HepG2 (cell line): ENCODE results near the gene MIDN. TPM values are rescaled to one million over a fixed set of nuclear protein-coding genes. Genes with fewer than 3 reads are reported as not detected.

Experiments used
- ARID3A ChIP-seq: IDR thresholded peaks from 2 replicates; pipeline ENCODE4 v1.6.1; 2012; ENCODE audit warnings: low read depth, low read length, improper control_type of control experiment
- FOXA1 ChIP-seq, 2 experiments: fragments of 450-650 bp in 1 of 2; sonication (generic) in 1 of 2; formaldehyde crosslinking in 1 of 2; IDR thresholded peaks; 2 replicates each; pipeline versions ENCODE4 v1.4.0 to v1.6.1; 2016 to 2020; ENCODE audit warnings: missing genetic modification reagents in 1 of 2
- FOXK1 ChIP-seq: sonication (generic); formaldehyde crosslinking; IDR thresholded peaks from 2 replicates; pipeline ENCODE4 v1.4.0; 2020; ENCODE audit warnings: low read depth, missing genetic modification reagents, borderline replicate concordance
- FOXP4 ChIP-seq: sonication (generic); formaldehyde crosslinking; IDR thresholded peaks from 2 replicates; pipeline ENCODE4 v1.4.0; 2020; ENCODE audit warnings: missing genetic modification reagents
- KDM6A ChIP-seq: IDR thresholded peaks from 2 replicates; pipeline ENCODE4 v1.6.1; 2016; ENCODE audit warnings: low read depth
- KLF11 ChIP-seq: IDR thresholded peaks from 2 replicates; pipeline ENCODE4 v1.6.1; 2016; ENCODE audit warnings: missing compliant biosample characterization
- MED13 ChIP-seq: sonication (generic); formaldehyde crosslinking; IDR thresholded peaks from 2 replicates; pipeline ENCODE4 v1.5.0; 2020; ENCODE audit warnings: missing genetic modification reagents
- MEF2D ChIP-seq: sonication (generic); formaldehyde crosslinking; IDR thresholded peaks from 2 replicates; pipeline ENCODE4 v1.5.1; 2020; ENCODE audit warnings: mild to moderate bottlenecking, missing genetic modification reagents
- RBM22 ChIP-seq: fragments of 200-400 bp; formaldehyde crosslinking; optimal IDR thresholded peaks from 2 replicates; pipeline ENCODE3; 2017; ENCODE audit warnings: mild to moderate bottlenecking, low read length, moderate library complexity
- SAP130 ChIP-seq: IDR thresholded peaks from 2 replicates; pipeline ENCODE4 v1.6.1; 2016; ENCODE audit warnings: low read depth
- SNAI1 ChIP-seq: sonication (generic); formaldehyde crosslinking; IDR thresholded peaks from 2 replicates; pipeline ENCODE4 v1.5.0; 2020; ENCODE audit warnings: mild to moderate bottlenecking, missing genetic modification reagents, borderline replicate concordance
- ZBTB49 ChIP-seq: sonication (generic); formaldehyde crosslinking; IDR thresholded peaks from 2 replicates; pipeline ENCODE4 v1.4.0; 2020; ENCODE audit warnings: missing genetic modification reagents, borderline replicate concordance
- ZNF562 ChIP-seq: sonication (generic); formaldehyde crosslinking; IDR thresholded peaks from 2 replicates; pipeline ENCODE4 v1.8.0; 2022; ENCODE audit warnings: missing genetic modification reagents, borderline replicate concordance
- ZNF569 ChIP-seq: sonication (generic); formaldehyde crosslinking; IDR thresholded peaks from 2 replicates; pipeline ENCODE4 v1.5.0; 2020; ENCODE audit warnings: mild to moderate bottlenecking, missing genetic modification reagents, moderate library complexity, borderline replicate concordance
- ZNF609 ChIP-seq: sonication (generic); formaldehyde crosslinking; IDR thresholded peaks from 2 replicates; pipeline ENCODE4 v1.4.0; 2020; ENCODE audit warnings: mild to moderate bottlenecking, missing genetic modification reagents, borderline replicate concordance
- polyA plus RNA-seq, 8 experiments: library from polyadenylated mRNA; depleted of rRNA in 3 of 8; stranded (reverse) in 7 of 8; unstranded in 1 of 8; fragments of >200 nt; fragmentation: Illumina TruSeq in 4 of 8; extraction: Trizol in 4 of 8; gene quantifications; 2 replicates each; pipeline versions ENCODE4 v1.2.1 to v1.2.3, GENCODE V29; 2011 to 2016; ENCODE audit warnings: low read depth in 4 of 8, missing spikeins in 1 of 8, mixed read lengths in 1 of 8; ENCODE audit not compliant: insufficient read depth in 1 of 8
- total RNA-seq, 5 experiments: library from RNA; depleted of rRNA; stranded (reverse); fragments of >200 nt; fragmentation: Illumina TruSeq; extraction: Trizol; gene quantifications; 2 replicates each; pipeline ENCODE4 v1.2.3, GENCODE V29; 2016; ENCODE audit warnings: low read depth in 1 of 5

MIDN gene
- total and polyA plus RNA-seq, 2 of the 13 experiments (the other 11 are each of a cell fraction or from before 2014, with no cell fraction given), result 8.4 to 18.0 TPM

- TF ChIP-seq ZNF609 (CRISPR knock-in tag) (0 out of 2 replicates have a peak, but pooled peaks have one; percentile 36), RBM22 (peak; percentile 93), KDM6A (CRISPR knock-in tag) (0 out of 2 replicates have a peak, but pooled peaks have one; percentile 3), FOXA1 (IDR thresholded peaks at IDR 0.05) (no peak), FOXA1 (CRISPR knock-in tag; IDR thresholded peaks at IDR 0.05) (peak; percentile 30; the same call in 1 of the 2 replicates), ZBTB49 (no peak), ZNF562 (CRISPR knock-in tag) (no peak), ARID3A (no peak), FOXP4 (CRISPR knock-in tag) (no peak), FOXK1 (CRISPR knock-in tag) (no peak), MED13 (CRISPR knock-in tag) (peak; percentile 67; the same call in 1 of the 2 replicates), MEF2D (CRISPR knock-in tag) (0 out of 2 replicates have a peak, but pooled peaks have one; percentile 18), SNAI1 (CRISPR knock-in tag) (peak; percentile 71), KLF11 (CRISPR knock-in tag) (0 out of 2 replicates have a peak, but pooled peaks have one; percentile 19), ZNF569 (CRISPR knock-in tag) (no peak), SAP130 (peak; percentile 71)
Observed at GRCh38 chr19:1248139-1248785, at the start of gene MIDN (continued).
